Neural cell (in vitro differentiated cells): Measurements from ENCODE around the gene CYBRD1. TPM values are rescaled to one million over a fixed set of nuclear protein-coding genes. Genes with fewer than 3 reads are reported as not detected.

ENCODE experiments used
- H2AFZ ChIP-seq: fragments of 200-600, 300-800 bp; sonication (generic), shearing (Covaris generic); 2 replicates; pipeline ENCODE4 v1.6.0; 2014; ENCODE audit warnings: low read depth, mild to moderate bottlenecking, antibody characterized with exemption, low read length, moderate library complexity
- H3F3A ChIP-seq: fragments of 200-600 bp; shearing (Covaris generic); 2 replicates; pipeline ENCODE4 v1.6.1; 2016; ENCODE audit warnings: mild to moderate bottlenecking, moderate library complexity, mixed read lengths, antibody characterized with exemption, low read length; ENCODE audit not compliant: insufficient read depth, poor library complexity, severe bottlenecking
- H3K27ac ChIP-seq: fragments of 200-600, 300-800 bp; sonication (generic), shearing (Covaris generic); 2 replicates; pipeline ENCODE4 v1.5.1; 2014; ENCODE audit warnings: mild to moderate bottlenecking, low read length, moderate library complexity
- H3K27me3 ChIP-seq: fragments of 300-800, 200-600 bp; sonication (generic), shearing (Covaris generic); 2 replicates; pipeline ENCODE4 v1.6.0; 2014; ENCODE audit warnings: mild to moderate bottlenecking, low read depth, low read length, moderate library complexity; ENCODE audit not compliant: insufficient read depth
- H3K36me3 ChIP-seq: fragments of 300-800, 200-600 bp; sonication (generic), shearing (Covaris generic); 2 replicates; pipeline ENCODE4 v1.5.1; 2014; ENCODE audit warnings: mild to moderate bottlenecking, antibody characterized with exemption, low read length, moderate library complexity; ENCODE audit not compliant: insufficient read depth
- H3K4me2 ChIP-seq: fragments of 300-800, 200-600 bp; sonication (generic), shearing (Covaris generic); 2 replicates; pipeline ENCODE4 v1.6.0; 2014; ENCODE audit warnings: mild to moderate bottlenecking, low read length
- H3K4me3 ChIP-seq: fragments of 300-800, 200-600 bp; sonication (generic), shearing (Covaris generic); 2 replicates; pipeline ENCODE4 v1.5.1; 2014; ENCODE audit warnings: mild to moderate bottlenecking, low read length, moderate library complexity
- H3K79me2 ChIP-seq: fragments of 200-600 bp; shearing (Covaris generic); replicated peaks from 2 replicates; pipeline ENCODE4 v1.6.0; 2014; ENCODE audit warnings: mild to moderate bottlenecking, low read length, moderate library complexity; ENCODE audit not compliant: insufficient read depth
- H3K9ac ChIP-seq: fragments of 300-800, 200-600 bp; sonication (generic), shearing (Covaris generic); 2 replicates; pipeline ENCODE4 v1.6.1; 2016; ENCODE audit warnings: mild to moderate bottlenecking, low read length, mixed read lengths
- H3K9me2 ChIP-seq: fragments of 200-600 bp; shearing (Covaris generic); 2 replicates; pipeline ENCODE4 v1.6.1; 2016; ENCODE audit warnings: mild to moderate bottlenecking, low read length, mixed read lengths; ENCODE audit not compliant: insufficient read depth
- H3K9me3 ChIP-seq: fragments of 200-600, 300-800 bp; sonication (generic), shearing (Covaris generic); 2 replicates; pipeline ENCODE4 v1.6.1; 2016; ENCODE audit warnings: mild to moderate bottlenecking, mixed run types, low read length, moderate library complexity, mixed read lengths
- H4K20me1 ChIP-seq: fragments of 200-600 bp; shearing (Covaris generic); 2 replicates; pipeline ENCODE4 v1.6.1; 2016; ENCODE audit warnings: mild to moderate bottlenecking, mixed run types; ENCODE audit not compliant: insufficient read depth
- CTCF ChIP-seq: fragments of 450-650 bp; IDR thresholded peaks from 2 replicates; pipeline ENCODE4 v1.5.1; 2014; ENCODE audit warnings: antibody characterized with exemption, mild to moderate bottlenecking, moderate library complexity; ENCODE audit not compliant: poor library complexity, severe bottlenecking
- EP300 ChIP-seq: fragments of 450-650 bp; conservative IDR thresholded peaks from 2 replicates; pipeline ENCODE4 v1.6.1; 2014; ENCODE audit warnings: antibody characterized with exemption, mild to moderate bottlenecking, moderate library complexity; ENCODE audit not compliant: poor library complexity, severe bottlenecking
- EZH2 ChIP-seq: fragments of 200-600, 300-800 bp; shearing (Covaris generic), sonication (generic); IDR thresholded peaks from 2 replicates; pipeline ENCODE4 v1.6.1; 2014; ENCODE audit warnings: antibody characterized with exemption, low read length, borderline replicate concordance, mild to moderate bottlenecking; ENCODE audit not compliant: insufficient read depth, poor library complexity, severe bottlenecking
- MXI1 ChIP-seq: fragments of 450-650 bp; conservative IDR thresholded peaks from 2 replicates; pipeline ENCODE4 v1.6.1; 2014; ENCODE audit warnings: antibody characterized with exemption, mild to moderate bottlenecking; ENCODE audit not compliant: poor library complexity, severe bottlenecking
- POLR2AphosphoS5 ChIP-seq: IDR thresholded peaks from 2 replicates; pipeline ENCODE4 v1.6.1; 2012
- RAD21 ChIP-seq: fragments of 450-650 bp; conservative IDR thresholded peaks from 2 replicates; pipeline ENCODE4 v1.6.1; 2014; ENCODE audit warnings: antibody characterized with exemption, mild to moderate bottlenecking, moderate library complexity
- SMC3 ChIP-seq: fragments of 450-650 bp; conservative IDR thresholded peaks from 2 replicates; pipeline ENCODE4 v1.6.1; 2014; ENCODE audit warnings: antibody characterized with exemption, mild to moderate bottlenecking, moderate library complexity; ENCODE audit not compliant: poor library complexity
- TAF1 ChIP-seq: IDR thresholded peaks from 2 replicates; pipeline ENCODE4 v1.6.1; 2012; ENCODE audit warnings: low read depth
- polyA plus RNA-seq: library from polyadenylated mRNA; depleted of rRNA; stranded (reverse); fragments of >200 nt; gene quantifications from 2 replicates; pipeline ENCODE4 v1.2.3, GENCODE V29; 2014
- TF ChIP-seq, protein P1 (sequence below): IDR thresholded peaks from 2 replicates; pipeline ENCODE4 v1.6.1; 2012; ENCODE audit warnings: borderline replicate concordance

The CYBRD1 gene
- polyA plus RNA-seq, 1 donor from 2014 or later, result 0.10 TPM

DNA sequence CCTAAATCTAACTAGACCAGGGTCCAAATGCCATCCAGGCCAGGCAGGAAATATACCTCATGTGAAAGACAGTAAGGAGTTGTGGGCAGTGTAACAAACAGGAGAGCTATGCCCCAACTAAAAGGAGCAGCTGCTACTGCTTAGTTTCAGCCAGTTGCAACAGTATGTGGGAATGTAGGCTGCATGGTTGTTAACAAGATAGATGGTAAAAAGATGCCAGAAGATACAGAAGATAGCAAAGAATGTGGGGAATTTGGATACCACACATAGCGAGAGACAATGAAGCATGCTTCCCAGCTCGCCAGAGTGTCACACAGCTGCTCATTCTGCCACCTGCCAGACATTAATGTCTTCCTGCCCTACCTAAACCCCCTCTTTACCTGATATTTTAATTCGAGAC is 39.4 kb upstream of the CYBRD1 start:
- no peaks in the 10 kb centered on the region for H3F3A ChIP-seq
- H3K27me3 ChIP-seq, result no peaks in the 10 kb centered on the region
- H3K36me3 ChIP-seq, result no peaks in the 10 kb centered on the region
- H3K79me2 ChIP-seq, result no peaks in the 10 kb centered on the region
- H3K4me2 ChIP-seq, result no peak overlapping the region
- H3K9me2 ChIP-seq, result no peaks in the 10 kb centered on the region
- no peak overlapping the region for H3K27ac ChIP-seq
- TF ChIP-seq TAF1 (no peak), CTCF (no peak), POLR2AphosphoS5 (no peak), EZH2 (no peak)
- TF ChIP-seq, protein P1, sequence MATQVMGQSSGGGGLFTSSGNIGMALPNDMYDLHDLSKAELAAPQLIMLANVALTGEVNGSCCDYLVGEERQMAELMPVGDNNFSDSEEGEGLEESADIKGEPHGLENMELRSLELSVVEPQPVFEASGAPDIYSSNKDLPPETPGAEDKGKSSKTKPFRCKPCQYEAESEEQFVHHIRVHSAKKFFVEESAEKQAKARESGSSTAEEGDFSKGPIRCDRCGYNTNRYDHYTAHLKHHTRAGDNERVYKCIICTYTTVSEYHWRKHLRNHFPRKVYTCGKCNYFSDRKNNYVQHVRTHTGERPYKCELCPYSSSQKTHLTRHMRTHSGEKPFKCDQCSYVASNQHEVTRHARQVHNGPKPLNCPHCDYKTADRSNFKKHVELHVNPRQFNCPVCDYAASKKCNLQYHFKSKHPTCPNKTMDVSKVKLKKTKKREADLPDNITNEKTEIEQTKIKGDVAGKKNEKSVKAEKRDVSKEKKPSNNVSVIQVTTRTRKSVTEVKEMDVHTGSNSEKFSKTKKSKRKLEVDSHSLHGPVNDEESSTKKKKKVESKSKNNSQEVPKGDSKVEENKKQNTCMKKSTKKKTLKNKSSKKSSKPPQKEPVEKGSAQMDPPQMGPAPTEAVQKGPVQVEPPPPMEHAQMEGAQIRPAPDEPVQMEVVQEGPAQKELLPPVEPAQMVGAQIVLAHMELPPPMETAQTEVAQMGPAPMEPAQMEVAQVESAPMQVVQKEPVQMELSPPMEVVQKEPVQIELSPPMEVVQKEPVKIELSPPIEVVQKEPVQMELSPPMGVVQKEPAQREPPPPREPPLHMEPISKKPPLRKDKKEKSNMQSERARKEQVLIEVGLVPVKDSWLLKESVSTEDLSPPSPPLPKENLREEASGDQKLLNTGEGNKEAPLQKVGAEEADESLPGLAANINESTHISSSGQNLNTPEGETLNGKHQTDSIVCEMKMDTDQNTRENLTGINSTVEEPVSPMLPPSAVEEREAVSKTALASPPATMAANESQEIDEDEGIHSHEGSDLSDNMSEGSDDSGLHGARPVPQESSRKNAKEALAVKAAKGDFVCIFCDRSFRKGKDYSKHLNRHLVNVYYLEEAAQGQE, result no peak
- H2AFZ ChIP-seq, result no peak overlapping the region
- no peak overlapping the region for H3K9ac ChIP-seq
- no peaks in the 10 kb centered on the region for H3K9me3 ChIP-seq
- H4K20me1 ChIP-seq, result no peaks in the 10 kb centered on the region
- H3K4me3 ChIP-seq, result no peak overlapping the region

DNA sequence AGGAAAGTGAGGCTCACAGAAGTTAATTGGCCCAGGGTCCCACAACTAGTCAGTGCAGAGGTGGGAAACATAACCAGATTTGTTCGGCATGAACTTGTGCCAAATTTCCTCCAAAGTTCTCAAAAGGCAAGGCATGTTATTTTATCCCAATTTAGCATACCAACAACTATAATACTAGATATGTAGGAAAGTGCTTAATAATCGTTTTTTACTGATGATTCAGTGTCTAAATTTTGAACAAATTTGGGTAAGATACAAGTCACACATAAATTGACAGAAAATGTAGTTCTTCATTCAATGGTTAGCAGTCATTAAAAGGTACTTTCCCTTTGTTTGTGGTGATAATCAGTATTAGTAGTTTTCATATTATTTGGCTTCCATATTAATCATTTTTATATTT is 38.5 kb upstream of the CYBRD1 start:
- H3K4me2 ChIP-seq, result no peak overlapping the region
- H3K79me2 ChIP-seq, result no peaks in the 10 kb centered on the region
- H3K9me2 ChIP-seq, result no peaks in the 10 kb centered on the region
- no peak overlapping the region for H3K27ac ChIP-seq
- no peak overlapping the region for H2AFZ ChIP-seq
- no peaks in the 10 kb centered on the region for H3K36me3 ChIP-seq
- no peaks in the 10 kb centered on the region for H3K9me3 ChIP-seq
- no peak overlapping the region for H3K4me3 ChIP-seq
- TF ChIP-seq MXI1 (no peak), POLR2AphosphoS5 (no peak), EZH2 (no peak), EP300 (no peak), TAF1 (no peak), CTCF (no peak), SMC3 (no peak), RAD21 (no peak)
- TF ChIP-seq, protein P1, result no peak
- H3K9ac ChIP-seq, result no peak overlapping the region
- H4K20me1 ChIP-seq, result no peaks in the 10 kb centered on the region
- no peaks in the 10 kb centered on the region for H3K27me3 ChIP-seq
- no peaks in the 10 kb centered on the region for H3F3A ChIP-seq
